Inflammatory macrophage treated with lipopolysaccharide for 1 hour (primary cell): ENCODE measurements around the gene TMC7.

Experiments
- DNase-seq, 2 donors: peaks; one replicate each; pipeline ENCODE4 v3.0.0-alpha.2; 2020 to 2022

TMC7 gene

DNA sequence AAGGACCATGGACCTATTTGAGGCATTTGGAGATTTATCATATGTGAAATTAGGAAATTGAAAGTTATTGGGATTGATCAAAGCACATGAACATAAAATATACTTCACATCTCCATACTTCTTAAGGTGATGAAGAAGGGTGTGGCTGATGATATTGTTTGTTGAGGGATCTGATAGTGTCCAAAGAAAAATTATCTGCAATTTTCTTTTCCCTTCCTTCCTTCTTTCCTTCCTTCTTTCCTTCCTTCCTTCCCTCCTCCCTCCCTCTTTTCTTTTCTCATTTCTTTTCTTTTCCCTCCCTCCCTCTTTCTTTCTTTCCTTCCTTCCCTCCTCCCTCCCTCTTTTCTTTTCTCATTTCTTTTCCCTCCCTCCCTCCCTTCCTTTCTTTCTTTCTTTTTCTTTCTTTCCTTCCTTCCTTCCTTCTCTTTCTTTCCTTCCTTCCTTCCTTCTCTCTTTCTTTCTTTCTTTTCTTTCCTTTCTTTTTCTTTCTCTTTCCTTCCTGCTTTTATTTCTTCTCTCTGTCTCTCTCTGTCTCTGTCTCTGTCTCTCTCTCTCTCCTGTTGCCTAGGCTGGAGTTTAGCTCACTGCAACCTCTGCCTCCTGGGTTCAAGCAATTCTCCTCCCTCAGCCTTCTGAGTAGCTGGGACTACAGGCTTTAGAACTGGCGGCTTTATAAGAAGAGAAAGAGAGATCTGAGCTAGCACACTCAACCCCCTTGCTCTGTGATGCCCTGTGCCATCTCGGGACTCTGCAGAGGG, 109.1 kb downstream of the TMC7 start:
- DNase-seq, result no peak

DNA sequence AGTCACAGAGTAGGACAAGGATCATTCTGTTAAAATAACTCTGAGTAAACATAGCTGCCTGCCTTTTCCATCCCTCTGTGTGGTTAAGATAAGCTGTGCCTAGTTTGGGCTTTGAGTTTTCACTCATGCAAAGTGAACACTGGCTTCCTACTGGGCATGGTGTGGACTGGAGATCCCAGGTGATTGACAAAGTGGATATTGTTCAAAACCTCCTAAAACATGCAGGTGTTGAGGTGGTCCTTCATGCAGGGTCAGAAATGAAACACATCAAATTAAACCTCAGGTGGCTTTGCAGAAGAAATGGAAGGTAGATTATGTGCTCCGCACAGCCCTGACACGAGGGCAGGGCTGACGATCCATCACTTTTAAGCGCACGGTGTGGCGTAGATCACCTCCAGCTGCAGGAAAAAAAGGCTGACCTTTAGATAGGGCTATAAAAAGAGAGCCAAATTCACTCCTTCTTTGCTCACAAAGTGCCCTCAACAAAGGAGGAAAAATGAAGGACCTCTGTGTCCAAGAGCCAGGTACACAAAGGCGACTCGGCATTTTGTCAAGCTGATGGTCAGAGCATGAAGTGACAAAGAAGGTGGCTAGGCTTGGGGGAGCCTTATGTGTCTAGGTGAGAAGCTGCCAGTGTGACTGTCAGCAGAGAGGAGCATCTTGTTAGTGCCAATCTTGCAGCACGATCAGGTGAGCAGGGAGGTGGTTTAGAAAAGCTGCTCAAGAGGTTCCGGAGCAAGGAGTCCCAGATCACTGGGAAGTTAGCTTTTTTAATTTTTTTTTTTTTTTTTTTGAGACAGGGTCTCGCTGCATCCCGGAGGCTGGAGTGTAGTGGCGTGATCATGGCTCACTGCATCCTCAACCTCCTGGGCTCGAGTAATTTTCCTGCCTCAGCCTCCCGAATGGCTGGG, 110.2 kb downstream of the TMC7 start:
- no peak for DNase-seq

DNA sequence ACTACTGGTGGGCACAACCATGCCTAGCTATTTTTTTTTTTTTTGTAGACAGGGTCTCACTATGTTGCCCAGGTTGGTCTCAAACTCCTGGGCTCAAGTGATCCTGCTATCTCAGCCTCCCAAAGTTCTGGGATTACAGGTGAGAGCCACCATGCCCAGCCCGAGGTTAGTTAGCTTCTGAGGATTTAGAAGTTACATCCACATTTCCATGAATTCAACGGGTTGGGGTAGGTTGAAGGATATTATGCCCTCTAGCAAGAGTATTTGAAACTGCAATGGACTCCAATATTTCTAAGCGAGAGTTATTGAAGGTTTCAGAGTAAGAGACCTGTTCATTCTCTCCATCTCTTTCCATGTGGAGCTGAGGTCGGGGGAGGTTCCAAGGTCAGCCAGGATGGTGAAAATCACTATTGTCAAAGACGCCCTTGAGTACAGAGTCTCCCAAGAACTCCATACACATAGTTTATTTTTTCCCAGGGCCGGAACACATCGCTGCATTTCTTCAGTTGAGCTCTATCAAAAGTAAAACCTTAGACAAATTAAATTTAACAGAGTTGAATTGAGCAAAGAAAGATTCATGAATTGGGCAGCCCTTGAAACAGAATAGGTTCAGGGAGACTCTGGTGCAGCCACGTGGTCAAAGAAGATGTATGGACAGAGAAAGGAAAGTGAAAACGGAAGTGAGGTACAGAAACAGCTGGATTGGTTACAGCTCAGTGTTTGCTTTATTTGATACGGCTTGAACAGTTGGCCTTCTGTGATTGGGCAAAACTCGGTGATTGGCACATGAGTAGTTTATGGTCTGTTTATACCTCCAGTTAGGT, 111.0 kb downstream of the TMC7 start:
- peak; percentile 53 to 79 for DNase-seq

DNA sequence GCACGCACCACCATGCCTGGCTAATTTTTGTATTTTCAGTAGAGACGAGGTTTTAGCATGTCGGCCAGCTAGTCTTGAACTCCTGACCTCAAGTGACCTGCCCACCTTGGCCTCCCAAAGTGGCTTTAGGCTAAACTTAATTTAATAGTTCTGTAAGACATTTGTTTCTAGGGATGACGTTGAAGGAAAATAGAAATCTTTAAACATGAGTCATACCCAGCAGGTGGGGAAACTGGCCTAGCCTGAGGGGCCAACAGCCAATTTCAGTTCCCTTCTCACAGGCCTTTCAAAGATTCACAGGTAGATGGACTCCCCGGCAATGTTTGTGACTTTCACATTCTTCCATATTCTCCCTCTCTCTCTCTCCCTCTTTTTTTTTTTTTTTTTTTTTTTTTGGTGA, 111.9 kb downstream of the TMC7 start:
- no peak for DNase-seq

DNA sequence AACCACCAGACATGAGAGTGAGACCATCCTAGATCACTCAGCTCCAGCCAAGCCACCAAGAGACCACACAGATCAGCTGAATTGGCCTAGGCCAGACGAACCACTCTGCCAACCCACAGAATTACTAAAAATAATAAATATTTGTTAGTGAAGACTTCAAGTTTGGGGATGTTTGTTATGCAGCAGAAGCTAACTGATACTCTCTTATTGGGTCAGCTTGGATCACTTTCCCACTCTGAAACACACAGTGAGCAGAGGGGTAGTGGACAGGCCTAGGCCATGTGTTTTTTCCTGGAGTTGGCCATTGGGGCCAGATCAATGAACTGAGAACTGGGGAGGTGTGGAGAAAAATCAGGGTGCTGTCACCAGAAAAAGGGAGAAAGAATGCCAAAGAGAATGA, 114.4 kb downstream of the TMC7 start:
- DNase-seq, result no peak

DNA sequence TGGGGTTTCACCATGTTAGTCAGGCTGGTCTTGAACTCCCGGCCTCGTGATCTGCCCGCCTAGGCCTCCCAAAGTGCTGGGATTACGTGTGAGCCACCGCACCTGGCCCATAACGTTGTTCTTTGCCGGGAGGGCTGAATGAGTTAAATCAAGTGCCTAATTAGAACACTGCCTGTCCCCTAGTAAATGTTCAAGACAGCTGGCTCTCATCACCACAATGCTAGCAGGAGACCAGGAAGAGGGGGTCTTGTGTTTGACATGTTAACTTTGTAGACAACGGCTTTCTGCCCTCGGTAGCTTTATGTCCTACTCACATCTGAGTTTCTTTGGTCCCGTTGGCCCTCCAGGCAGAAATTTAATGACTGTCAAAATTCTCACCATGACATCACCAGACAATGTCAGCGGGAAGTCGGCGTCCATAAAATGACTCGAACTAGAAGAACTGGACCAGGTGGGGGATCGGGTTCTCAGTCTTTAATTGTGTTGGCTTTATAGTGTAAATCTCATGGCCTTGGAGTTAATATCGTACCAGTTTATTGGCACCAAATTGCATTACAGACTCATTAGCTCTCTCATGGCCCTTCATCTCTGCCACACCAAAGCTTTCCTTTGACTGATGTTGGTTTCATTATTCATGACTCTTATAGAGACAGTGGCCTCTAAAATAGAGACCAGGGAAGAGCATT, 118.6 kb downstream of the TMC7 start:
- DNase-seq, result no peak

DNA sequence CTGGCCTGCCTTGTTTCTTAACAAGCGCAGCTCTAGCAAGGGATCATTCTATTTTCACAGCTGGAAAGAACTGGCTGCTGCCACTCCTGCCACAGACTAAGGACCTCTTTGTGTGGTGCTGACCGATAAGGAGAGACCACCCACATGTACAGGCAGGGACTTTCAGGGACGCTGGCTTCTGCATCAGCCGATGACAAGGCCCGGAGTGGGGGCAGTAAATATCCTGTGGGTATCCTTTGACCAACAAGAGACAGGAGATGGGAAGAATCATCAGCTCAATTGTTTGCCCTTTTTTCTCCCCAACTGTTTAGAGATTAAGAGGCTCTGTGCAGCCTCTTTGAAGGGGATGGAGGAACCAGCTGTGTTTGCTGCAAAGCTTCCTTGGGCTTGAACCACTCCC, 120.9 kb downstream of the TMC7 start:
- DNase-seq, result no peak

DNA sequence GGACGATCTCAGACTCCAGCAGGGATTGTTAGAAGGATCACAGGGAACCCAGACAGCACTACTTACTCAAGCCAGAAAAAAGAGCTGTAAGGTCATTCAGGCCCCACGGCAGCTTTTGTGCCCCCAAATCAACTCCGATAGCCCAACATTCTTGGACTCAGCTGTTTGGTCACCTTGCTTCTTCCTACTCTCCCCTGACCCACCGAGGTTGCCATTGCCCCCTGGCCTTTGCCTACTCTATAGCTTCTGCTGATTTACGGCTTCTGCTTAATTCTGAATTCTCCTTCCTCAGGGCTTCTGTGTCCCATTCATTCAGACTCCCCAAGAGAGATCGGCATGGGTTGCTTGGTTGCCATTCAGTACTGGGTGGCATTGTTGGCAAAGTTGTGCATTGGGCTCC, 121.4 kb downstream of the TMC7 start:
- no peak for DNase-seq

DNA sequence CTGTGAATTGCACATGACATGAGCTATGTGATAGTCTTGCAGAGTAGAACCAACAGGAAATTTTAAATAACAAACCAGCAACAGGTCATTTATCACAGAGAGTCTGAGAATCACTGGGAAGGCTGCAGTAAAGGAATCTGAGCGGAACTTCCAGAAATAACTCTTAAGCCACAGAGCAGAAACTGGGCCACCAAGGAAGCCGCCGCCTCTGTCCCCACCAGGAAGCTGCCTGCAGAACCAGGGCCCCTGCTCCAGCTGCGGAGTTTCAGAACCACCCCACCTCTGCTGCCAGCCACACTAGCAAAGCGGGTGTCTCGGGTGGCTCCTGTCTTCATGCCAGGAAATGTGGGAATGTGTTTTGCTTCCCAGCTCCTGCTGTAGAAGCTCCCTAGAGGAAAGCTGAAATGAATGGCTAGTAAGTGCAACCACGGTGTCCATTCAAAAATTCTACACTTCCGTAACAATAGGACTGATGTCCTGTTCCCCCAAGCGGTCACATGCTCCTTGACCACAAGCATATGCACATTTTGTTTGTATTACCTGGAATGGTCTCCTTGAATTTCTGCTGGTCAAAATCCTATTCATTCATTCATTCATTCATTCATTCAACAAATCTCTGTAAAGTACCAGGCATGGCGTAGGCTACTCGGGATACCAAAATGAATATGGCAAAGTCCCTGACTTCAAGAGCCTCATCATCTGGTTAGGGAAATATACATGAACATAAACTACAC, 122.3 kb downstream of the TMC7 start:
- no peak for DNase-seq

DNA sequence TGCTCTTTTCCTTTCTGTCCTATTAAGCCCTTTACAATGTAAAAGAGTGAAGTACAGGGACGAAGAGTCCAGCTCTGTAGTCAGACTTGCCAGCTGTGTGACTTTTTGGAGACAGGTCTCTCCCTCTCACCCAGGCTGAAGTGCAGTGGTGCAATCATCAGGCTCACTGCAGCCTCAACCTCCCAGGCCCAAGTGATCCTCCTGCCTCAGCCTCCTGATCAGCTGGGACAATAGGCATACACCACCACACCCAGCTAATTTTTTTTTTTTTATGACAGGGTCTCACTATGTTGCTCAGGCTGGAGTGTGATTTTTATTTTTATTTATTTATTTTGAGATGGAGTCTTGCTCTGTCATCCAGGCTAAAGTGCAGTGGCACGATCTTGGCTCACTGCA, 122.9 kb downstream of the TMC7 start:
- DNase-seq, result no peak

DNA sequence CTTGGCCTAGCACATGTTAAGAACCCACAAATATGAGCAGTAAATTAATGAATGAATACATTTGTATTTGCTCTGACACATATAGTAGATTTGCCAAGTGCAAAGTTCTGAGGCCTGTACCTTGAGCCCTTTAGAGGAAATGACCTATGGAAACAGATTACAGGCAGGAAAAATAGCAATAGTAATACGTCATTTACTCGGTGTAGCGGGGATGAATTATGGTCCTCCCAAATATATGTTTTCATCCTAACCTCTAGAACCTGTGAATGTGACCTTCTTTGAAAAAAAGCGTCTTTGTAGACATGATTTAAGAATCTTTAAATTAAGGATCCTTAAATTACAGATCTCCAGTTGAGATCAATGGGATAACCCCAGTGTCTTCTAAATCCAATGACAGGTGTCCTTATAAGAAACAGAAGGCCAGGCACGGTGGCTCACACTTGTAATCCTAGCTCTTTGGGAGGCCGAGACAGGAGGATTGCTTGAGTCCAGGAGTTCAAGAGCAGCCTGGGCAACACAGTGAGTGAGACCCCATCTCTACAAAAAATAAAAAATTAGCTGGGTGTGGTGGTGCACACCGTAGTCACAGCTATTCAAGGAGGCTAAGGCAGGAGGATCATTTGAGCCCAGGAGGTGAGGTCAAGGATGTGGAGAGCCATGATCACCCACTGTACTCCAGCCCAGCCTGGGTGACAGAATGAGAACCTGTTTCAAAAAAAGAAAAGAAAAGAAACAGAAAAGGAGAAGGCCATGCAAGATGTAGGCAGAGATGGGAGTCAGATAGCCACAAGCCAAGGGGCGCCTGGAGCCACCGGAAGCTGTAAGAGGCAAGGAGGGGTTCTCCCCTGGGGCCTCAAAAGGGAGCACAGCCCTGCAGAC, 124.9 kb downstream of the TMC7 start:
- no peak for DNase-seq

DNA sequence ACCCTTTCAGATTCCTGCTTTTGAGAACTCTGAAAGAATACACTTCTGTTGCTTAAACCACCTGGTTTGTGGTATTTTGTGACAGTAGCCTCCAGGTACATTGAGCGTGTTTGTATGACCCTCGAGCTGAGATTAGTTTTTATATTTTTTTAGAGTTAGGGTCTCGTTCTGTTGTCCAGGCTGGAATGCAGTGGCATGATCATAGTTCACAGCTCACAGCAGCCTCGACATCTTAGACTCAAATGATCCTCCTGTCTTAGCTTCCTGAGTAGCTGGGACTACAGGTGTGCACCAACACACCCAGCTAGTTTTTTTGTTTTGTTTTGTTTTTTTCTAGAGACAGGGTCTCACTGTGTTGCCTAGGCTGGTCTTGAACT, 125.5 kb downstream of the TMC7 start:
- DNase-seq, result no peak

DNA sequence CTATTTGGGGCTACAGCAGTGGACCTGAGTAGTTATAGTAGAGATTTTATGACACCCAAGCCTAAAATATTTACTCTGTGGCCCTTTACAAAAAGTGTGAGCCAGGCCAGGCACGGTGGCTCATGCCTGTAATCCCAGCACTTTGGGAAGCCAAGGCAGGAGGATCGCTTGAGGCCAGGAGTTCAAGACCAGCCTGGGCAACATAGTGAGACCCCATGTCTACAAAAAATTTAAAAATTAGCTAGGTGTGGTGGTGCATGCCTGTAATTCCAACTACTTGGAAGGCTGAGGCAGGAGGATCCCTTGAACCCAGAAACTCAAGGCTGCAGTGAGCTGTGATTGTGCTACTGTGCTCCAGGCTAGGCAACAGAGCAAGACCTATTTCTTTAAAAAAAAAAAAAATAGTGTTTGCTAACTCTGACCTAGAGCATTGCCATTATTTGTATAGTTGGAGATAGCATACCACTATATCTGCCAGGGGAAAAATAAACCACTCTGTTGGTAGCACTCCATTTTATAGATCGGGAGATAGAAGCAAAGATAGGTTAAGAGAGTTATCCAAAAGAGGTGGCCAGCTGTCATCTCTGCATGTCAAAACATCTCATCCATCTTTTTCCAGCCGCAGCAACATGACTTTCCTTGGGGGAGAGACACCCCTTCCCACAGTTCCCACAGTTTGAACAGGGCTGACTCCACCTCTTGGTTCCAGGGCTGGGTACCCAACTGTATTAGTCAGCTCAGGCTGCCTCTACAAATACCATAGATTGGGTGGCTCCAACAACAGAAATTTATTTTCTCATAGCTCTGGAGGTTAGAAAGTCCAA, 127.0 kb downstream of the TMC7 start:
- no peak for DNase-seq

DNA sequence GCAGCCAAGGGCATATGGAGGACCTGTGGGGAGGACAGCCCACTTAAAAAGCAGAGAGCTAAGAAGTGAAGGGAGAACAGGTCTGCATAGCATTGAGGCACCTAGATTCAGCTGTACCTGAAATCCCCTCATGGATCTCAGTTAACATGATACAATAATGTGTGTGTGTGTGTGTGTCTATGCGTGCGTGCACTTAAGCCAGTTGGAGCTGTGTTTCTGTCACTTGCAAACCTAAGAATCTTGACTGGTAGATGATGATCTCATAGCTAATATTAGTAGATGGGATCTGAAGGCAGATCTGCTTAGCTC, 128.3 kb downstream of the TMC7 start:
- DNase-seq, result no peak
